T-helper 1 cell treated with Interleukin-12 subunit alpha and Interleukin-12 subunit beta and Interleukin-4 antibody, amounts not matched to agents 30 μg/mL and 1 μg/mL, for 36 hours (primary cell): ENCODE results near the gene NTNG2.

ENCODE experiments used
- H3K27ac Mint-ChIP-seq: one replicate; pipeline ENCODE4 v1.8.0; 2021; ENCODE audit warnings: mild to moderate bottlenecking, mixed read lengths
- H3K27me3 Mint-ChIP-seq: one replicate; pipeline ENCODE4 v1.8.0; 2021; ENCODE audit warnings: low read depth, mixed read lengths
- H3K36me3 Mint-ChIP-seq: one replicate; pipeline ENCODE4 v1.8.0; 2021; ENCODE audit warnings: low read depth, mixed read lengths
- H3K4me1 Mint-ChIP-seq: one replicate; pipeline ENCODE4 v1.8.0; 2021; ENCODE audit warnings: low read depth, mixed read lengths
- H3K4me3 Mint-ChIP-seq: one replicate; pipeline ENCODE4 v1.8.0; 2021; ENCODE audit warnings: mild to moderate bottlenecking, moderate library complexity, mixed read lengths
- H3K9me3 Mint-ChIP-seq: one replicate; pipeline ENCODE4 v1.8.0; 2021; ENCODE audit warnings: mixed read lengths

The NTNG2 gene

GRCh38 chr9:132216861-132217619 is 55.2 kb downstream of the NTNG2 start:
- no peaks in the 10 kb centered on the region for H3K36me3 Mint-ChIP-seq
- H3K27me3 Mint-ChIP-seq: no peaks in the 10 kb centered on the region
- no peaks in the 10 kb centered on the region for H3K9me3 Mint-ChIP-seq
- no peak overlapping the region for H3K4me3 Mint-ChIP-seq
- no peak overlapping the region for H3K27ac Mint-ChIP-seq
- no peaks in the 10 kb centered on the region for H3K4me1 Mint-ChIP-seq

GRCh38 chr9:132218208-132218607 is 56.4 kb downstream of the NTNG2 start:
- H3K27me3 Mint-ChIP-seq: no peaks in the 10 kb centered on the region
- H3K4me1 Mint-ChIP-seq: no peaks in the 10 kb centered on the region
- no peaks in the 10 kb centered on the region for H3K9me3 Mint-ChIP-seq
- H3K36me3 Mint-ChIP-seq: no peaks in the 10 kb centered on the region
- H3K4me3 Mint-ChIP-seq: no peak overlapping the region
- no peak overlapping the region for H3K27ac Mint-ChIP-seq

- no peak overlapping the region for H3K4me3 Mint-ChIP-seq
- H3K27me3 Mint-ChIP-seq: no peaks in the 10 kb centered on the region
- no peaks in the 10 kb centered on the region for H3K4me1 Mint-ChIP-seq
- H3K9me3 Mint-ChIP-seq: no peaks in the 10 kb centered on the region
- H3K27ac Mint-ChIP-seq: no peak overlapping the region
- no peaks in the 10 kb centered on the region for H3K36me3 Mint-ChIP-seq
Observed at GRCh38 chr9:132221941-132222340, 60.1 kb downstream of the NTNG2 start.

GRCh38 chr9:132224645-132225044 is 62.8 kb downstream of the NTNG2 start:
- Mint-ChIP-seq H3K4me1 (no peaks in the 10 kb centered on the region), H3K36me3 (no peaks in the 10 kb centered on the region), H3K9me3 (no peaks in the 10 kb centered on the region), H3K4me3 (no peak overlapping the region), H3K27ac (no peak overlapping the region), H3K27me3 (no peaks in the 10 kb centered on the region)

- no peaks in the 10 kb centered on the region for H3K4me1 Mint-ChIP-seq
- no peaks in the 10 kb centered on the region for H3K9me3 Mint-ChIP-seq
- no peaks in the 10 kb centered on the region for H3K27me3 Mint-ChIP-seq
- no peak overlapping the region for H3K27ac Mint-ChIP-seq
- H3K36me3 Mint-ChIP-seq: no peaks in the 10 kb centered on the region
- no peak overlapping the region for H3K4me3 Mint-ChIP-seq
Observed at GRCh38 chr9:132226571-132227430, 64.9 kb downstream of the NTNG2 start.

- Mint-ChIP-seq H3K4me1 (no peaks in the 10 kb centered on the region), H3K9me3 (no peaks in the 10 kb centered on the region)
Observed at GRCh38 chr9:132228062-132228461, 66.2 kb downstream of the NTNG2 start.

GRCh38 chr9:132230605-132231004 is 68.7 kb downstream of the NTNG2 start:
- Mint-ChIP-seq H3K9me3 (no peaks in the 10 kb centered on the region), H3K36me3 (no peaks in the 10 kb centered on the region), H3K27me3 (no peaks in the 10 kb centered on the region), H3K4me1 (no peaks in the 10 kb centered on the region), H3K27ac (no peak overlapping the region), H3K4me3 (no peak overlapping the region)

More at GRCh38 chr9:132228062-132228461, 66.2 kb downstream of the NTNG2 start:
- Mint-ChIP-seq H3K4me3 (no peak overlapping the region), H3K36me3 (no peaks in the 10 kb centered on the region), H3K27me3 (no peaks in the 10 kb centered on the region), H3K27ac (no peak overlapping the region)

- no peak overlapping the region for H3K27ac Mint-ChIP-seq
- H3K36me3 Mint-ChIP-seq: no peaks in the 10 kb centered on the region
Observed at GRCh38 chr9:132231019-132231701, 69.3 kb downstream of the NTNG2 start.

GRCh38 chr9:132232522-132232921 is 70.7 kb downstream of the NTNG2 start:
- Mint-ChIP-seq H3K4me1 (no peaks in the 10 kb centered on the region), H3K27ac (no peak overlapping the region), H3K4me3 (no peak overlapping the region), H3K9me3 (no peaks in the 10 kb centered on the region), H3K27me3 (no peaks in the 10 kb centered on the region), H3K36me3 (no peaks in the 10 kb centered on the region)

More at GRCh38 chr9:132231019-132231701, 69.3 kb downstream of the NTNG2 start:
- no peaks in the 10 kb centered on the region for H3K9me3 Mint-ChIP-seq
- no peaks in the 10 kb centered on the region for H3K27me3 Mint-ChIP-seq
- no peak overlapping the region for H3K4me3 Mint-ChIP-seq
- H3K4me1 Mint-ChIP-seq: no peaks in the 10 kb centered on the region

- Mint-ChIP-seq H3K27ac (no peak overlapping the region), H3K27me3 (no peaks in the 10 kb centered on the region), H3K9me3 (no peaks in the 10 kb centered on the region), H3K4me1 (no peaks in the 10 kb centered on the region), H3K4me3 (no peak overlapping the region), H3K36me3 (no peaks in the 10 kb centered on the region)
Observed at GRCh38 chr9:132233138-132233537, 71.3 kb downstream of the NTNG2 start.

GRCh38 chr9:132234535-132234934 is 72.7 kb downstream of the NTNG2 start:
- H3K27ac Mint-ChIP-seq: no peak overlapping the region
- no peaks in the 10 kb centered on the region for H3K27me3 Mint-ChIP-seq
- no peaks in the 10 kb centered on the region for H3K4me1 Mint-ChIP-seq
- no peaks in the 10 kb centered on the region for H3K9me3 Mint-ChIP-seq
- H3K4me3 Mint-ChIP-seq: no peak overlapping the region
- no peaks in the 10 kb centered on the region for H3K36me3 Mint-ChIP-seq

GRCh38 chr9:132235125-132235524 is 73.3 kb downstream of the NTNG2 start:
- Mint-ChIP-seq H3K4me3 (no peak overlapping the region), H3K9me3 (no peaks in the 10 kb centered on the region), H3K4me1 (no peaks in the 10 kb centered on the region), H3K36me3 (no peaks in the 10 kb centered on the region), H3K27ac (no peak overlapping the region), H3K27me3 (no peaks in the 10 kb centered on the region)

- H3K27ac Mint-ChIP-seq: no peak overlapping the region
- H3K36me3 Mint-ChIP-seq: no peaks in the 10 kb centered on the region
Observed at GRCh38 chr9:132235894-132236661, 74.2 kb downstream of the NTNG2 start.

GRCh38 chr9:132236662-132237311 is 74.9 kb downstream of the NTNG2 start:
- Mint-ChIP-seq H3K36me3 (no peaks in the 10 kb centered on the region), H3K4me1 (peaks cover 2% of the 10 kb centered on the region), H3K4me3 (no peak overlapping the region), H3K27me3 (peaks cover 4% of the 10 kb centered on the region), H3K27ac (no peak overlapping the region), H3K9me3 (no peaks in the 10 kb centered on the region)

More at GRCh38 chr9:132235894-132236661, 74.2 kb downstream of the NTNG2 start:
- Mint-ChIP-seq H3K9me3 (no peaks in the 10 kb centered on the region), H3K4me1 (no peaks in the 10 kb centered on the region), H3K27me3 (peaks cover under 1% of the 10 kb centered on the region), H3K4me3 (no peak overlapping the region)
